ENCODE data around the gene ADGRV1.

- TF ChIP-seq POLR2AphosphoS5 (IDR thresholded peaks at IDR 0.05; ENCODE audit: low read depth, low read length) (no peak), SIN3A (IDR thresholded peaks at IDR 0.05; ENCODE audit: borderline replicate concordance, insufficient read depth, low read length) (no peak), TAF1 (IDR thresholded peaks at IDR 0.05; ENCODE audit: borderline replicate concordance, insufficient read depth, low read length) (no peak), REST (IDR thresholded peaks at IDR 0.05; ENCODE audit: insufficient read depth in 1 of 2, low read depth in 2 of 2, low read length in 2 of 2) (no peak)
These were observed 409.7 kb downstream of the ADGRV1 start for GRCh38 chr5:90968319-90968718.

Data from PFSK-1 (cell line).